ENCODE measurements around the gene ZNF536.

DNA sequence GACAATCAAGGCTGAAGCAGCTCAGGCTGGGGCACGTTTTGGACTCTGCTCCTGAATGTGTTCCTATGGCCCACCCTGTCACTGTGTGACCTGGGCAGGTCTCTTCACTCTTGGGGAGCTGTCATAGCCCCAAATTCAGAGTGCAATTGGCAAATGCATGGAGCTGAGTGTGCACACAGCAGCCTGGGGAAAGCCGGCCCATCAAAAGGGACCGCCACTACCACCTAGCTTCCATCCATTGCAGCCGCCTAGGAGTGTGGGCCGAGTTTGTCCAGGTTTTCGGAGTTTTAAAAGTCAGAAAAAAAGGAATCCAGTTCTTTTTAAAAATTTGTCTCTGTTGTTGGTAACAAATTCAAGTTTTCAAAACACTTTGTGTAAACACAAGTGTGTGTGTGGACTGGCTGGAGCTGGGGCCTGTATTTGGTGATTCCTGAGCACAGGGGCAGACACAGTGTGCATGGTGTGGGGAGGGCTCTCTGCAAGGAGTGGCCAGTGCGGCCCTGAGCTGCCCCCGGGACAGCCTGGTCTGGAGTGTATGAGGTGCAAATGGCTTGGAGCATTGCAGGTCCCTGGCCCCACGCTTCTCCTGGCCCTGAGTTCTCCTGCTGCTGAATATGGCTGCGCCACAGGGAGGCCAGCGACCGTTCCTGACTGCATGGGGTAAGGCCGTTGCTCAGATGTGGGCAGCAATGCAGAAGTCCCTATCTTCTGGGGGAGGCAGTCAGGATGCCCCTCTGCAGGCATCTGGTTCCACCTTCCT, 13.2 kb upstream of the ZNF536 start:
- TF ChIP-seq POLR2A (IDR thresholded peaks at IDR 0.05) (no peak), CTCF (IDR thresholded peaks at IDR 0.05) (no peak)

Data from Peyer's patch (tissue), 4 donors.